Activated T-helper 1 cell treated with Interleukin-2 at 50 U/mL for 16 hours (primary cell): ENCODE results near the gene PCCA.
"Not testable (repeated sequence)": the region's sequence is repeated elsewhere in the genome, so short reads cannot be mapped to it uniquely, and the experiment has no call there.

Experiments used
- DNase-seq: peaks from one replicate; pipeline ENCODE4 v3.0.0-alpha.2; 2020; ENCODE audit warnings: low read depth

PCCA gene

DNA sequence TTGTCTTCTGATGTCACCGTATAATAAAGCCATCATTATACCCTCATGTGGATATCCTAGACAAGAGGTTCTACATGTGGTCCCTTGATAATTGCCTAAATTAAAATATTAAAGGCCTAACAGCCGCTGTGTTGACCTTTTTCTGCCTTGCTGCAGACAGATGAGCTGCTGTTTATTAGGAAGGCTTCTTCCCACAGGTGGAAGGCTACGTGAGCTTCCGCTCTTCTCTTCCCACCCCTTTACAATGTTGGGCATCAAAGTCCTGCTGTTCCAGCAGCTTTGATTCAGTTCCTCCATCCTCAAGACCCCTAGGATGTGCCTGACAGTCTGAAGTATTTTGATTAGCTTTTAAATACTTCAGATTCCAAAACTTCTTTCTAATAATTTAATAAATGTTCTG, 217.1 kb downstream of the PCCA start:
- no peak for DNase-seq

DNA sequence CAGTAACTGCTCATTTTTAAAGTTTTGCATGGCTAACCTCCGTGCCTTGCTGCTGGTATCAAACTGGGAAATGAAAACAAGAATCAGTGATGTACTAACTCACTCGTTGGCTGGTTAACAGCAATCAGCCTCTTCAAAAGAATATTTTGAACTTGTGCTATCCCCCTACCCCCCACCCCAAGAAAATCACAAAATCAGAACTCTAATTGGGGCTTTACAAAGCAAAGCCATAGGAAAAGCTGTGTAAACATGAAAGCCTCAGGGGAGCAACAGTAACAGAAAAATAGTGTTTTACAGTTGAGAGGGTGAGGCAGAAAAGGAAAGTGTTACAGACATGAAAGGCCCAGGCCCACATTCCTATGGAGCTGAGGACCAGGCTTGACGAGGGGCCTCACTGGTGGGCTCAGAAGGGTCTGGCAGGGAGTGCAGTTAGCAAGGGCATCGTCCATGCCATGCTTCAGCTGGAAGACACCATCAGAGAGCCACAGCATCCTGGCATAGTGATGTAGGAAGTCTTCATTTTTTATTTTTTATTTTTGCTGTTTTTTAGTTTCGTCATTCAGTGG, 217.6 kb downstream of the PCCA start:
- no peak for DNase-seq

DNA sequence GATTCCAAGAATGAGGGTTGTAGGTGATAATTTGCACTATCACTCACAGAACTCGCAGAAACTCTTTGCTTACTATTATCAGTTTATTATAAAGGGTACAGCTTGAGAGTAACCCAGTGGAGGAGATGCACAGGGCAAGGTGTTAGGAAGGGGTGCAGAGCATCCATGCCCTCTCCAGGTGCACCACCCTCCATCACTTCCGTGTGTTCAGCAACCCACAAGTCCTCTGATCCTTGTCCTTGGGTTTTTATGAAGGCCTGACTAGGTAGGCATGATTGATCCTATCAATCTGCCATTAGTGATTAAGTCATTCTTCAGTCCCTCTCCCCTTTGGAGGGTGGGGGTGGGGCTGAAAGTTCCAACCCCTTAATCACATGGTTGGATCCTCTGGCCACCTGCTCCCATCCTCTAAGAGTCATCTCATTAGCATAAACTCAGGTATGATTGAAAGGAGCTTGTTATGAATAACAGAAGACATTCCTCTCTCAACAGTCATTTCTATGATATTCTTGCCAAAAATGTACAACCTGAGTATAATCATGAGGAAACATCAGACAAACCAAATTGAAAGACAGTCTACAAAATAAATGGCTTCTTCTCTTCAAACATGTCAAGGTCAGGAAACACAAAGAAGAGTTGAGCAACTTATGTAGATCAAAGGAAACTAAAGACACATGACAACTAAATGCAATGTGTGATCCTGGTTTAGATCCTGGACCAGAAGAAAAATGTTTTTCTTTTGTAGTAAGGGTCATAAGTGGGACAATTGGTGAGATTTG, 225.4 kb downstream of the PCCA start:
- DNase-seq, result no peak

DNA sequence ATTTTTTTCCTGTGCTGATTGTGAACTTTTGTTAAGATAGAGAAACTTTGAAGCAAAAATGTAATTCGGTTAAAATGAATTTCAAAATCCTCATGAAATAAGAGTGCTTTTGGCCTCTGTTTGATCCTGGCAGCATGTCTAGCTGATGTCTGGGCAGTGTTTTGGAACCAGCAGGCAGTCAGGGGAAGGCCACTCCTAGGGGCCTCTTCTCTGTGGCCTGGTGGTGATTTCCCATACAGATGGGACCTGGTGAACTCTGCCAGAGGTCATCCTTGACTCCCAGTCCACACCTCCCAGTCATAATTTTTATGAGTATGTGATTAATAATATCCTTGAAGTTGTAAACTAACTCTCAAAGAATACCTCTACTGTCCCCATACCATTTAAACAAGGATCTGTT, 226.6 kb downstream of the PCCA start:
- DNase-seq, result no peak

DNA sequence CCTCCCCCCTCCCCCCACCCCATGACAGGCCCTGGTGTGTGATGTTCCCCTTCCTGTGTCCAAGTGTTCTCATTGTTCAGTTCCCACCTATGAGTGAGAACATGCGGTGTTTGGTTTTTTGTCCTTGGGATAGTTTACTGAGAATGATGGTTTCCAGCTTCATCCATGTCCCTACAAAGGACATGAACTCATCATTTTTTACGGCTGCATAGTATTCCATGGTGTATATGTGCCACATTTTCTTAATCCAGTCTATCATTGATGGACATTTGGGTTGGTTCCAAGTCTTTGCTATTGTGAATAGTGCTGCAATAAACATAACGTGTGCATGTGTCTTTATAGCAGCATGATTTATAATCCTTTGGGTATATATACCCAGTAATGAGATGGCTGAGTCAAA, 229.6 kb downstream of the PCCA start:
- DNase-seq, result not testable (repeated sequence)

DNA sequence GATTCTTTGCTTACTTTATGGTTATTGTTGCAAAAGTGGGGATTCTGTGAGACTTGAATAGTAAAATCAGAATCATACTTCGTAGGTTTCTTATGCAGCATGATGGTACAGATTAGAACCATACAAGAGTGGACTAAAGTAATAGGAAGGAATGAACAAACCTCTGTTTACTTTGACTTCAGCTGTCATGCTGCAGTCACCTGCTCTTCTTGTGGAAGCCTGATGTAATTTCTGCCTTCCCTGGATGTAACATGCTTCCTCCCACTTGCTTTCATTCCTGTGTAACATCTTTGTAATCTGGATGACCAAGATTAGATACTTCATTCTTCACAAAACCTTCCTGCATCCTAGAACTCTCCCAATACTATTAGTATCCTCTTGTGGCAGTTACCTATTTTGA, 235.0 kb downstream of the PCCA start:
- no peak for DNase-seq

DNA sequence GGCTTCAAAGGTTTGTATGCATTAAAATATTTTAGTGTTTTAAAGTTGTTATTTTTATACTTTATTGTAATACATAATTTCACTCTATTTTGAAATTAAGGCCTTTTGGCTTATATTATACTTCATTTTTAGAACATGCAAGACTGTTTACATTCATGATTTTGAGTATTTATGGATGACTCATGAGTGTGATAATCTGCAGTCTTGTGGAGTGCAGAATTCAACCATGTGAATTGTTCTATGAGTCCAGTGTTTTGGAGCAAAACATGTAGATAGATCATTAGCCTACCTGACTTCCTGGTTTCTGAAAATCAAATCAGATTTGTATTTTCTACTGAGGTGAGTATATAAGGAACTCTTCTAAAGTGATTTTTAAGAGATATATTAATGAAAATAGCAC, 241.8 kb downstream of the PCCA start:
- no peak for DNase-seq

DNA sequence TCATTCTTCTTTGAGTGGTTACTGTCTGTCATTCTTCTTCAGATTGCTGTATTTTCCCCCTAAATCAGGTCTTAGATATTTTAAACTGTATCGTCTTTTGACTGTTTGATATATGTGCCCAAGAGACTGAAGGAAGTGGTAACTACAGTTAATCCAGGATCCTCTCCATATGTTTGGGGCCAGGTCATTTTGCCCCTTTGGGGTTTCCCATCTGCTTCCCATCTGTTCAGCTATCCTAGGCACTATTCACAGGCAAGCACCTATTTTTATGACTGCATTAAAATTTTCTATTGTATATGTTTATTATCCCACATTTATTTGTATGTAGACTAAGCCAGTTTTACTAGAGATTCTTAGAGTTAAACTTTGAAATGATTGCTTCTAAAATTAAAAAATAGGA, 244.2 kb downstream of the PCCA start:
- no peak for DNase-seq

DNA sequence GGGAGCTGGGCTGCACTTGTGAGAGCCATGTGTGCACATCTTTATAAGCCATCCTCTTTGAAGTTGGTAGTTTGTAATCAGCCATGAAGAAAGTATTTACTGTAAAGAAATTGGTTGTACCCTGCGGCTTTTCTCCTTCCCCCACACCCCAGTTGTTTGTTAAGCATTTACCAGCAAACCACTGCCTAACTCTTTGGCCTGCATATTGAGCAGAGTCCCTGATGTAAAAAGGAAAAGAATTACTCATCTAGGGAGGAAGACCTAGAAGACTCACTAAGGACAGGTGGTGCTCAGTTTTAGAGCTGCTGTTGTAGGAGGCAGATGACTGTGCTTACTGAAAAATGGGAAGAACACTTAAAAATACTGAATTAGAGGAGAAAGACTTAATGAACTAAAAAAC, 245.3 kb downstream of the PCCA start:
- no peak for DNase-seq

DNA sequence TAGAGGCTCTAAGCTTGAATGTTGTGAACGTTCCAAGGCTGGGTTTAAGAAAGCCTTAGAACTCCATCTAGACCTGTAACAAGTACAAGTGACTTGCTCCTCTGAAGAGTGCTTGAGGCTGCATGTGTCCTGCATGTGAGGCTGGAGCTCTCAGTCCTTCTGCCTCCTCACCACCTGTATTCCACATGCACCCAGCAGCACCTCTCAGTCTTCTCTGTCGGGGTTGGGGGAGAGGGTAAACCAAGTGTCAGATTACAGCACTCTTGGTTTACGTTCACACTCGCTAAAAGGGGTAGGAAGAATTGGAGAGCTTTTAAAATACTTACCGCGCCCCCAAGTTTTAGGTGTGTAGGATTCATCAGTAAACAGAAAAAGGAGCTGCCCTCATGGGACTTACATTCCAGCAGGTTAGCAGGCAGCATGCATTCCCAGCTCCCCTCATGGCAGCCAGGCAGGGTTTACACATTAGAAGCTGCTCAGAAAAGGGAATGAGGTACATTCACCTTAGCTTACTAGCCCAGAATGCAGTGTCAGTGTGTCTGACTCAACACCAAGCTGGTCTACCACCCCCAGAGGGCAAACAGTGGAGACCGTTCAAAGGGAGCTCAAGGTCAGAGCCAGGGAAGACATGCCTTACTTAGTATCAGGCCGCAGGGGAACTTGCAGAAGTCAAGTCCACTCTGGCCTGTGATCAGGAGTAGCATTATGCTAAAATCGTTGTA, 248.1 kb downstream of the PCCA start:
- DNase-seq, result no peak

DNA sequence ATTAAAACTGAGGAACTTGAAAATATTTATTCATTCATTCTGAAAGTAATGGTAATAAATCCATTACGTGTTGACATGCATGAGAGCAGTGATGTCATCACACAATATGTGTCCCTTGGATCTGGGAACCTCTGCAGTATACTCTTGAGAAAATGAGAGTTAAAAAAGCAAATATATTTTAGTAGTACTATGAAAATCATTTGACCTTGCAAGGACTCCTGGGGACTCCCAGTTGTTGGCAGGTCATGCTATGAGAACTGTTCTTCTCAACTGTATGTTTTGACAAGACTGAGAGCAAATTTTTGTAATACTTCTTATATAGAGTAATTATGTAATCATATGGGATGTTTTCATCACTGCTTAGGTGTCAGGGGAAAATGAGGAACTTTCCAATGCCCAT, 249.4 kb downstream of the PCCA start:
- DNase-seq, result no peak

DNA sequence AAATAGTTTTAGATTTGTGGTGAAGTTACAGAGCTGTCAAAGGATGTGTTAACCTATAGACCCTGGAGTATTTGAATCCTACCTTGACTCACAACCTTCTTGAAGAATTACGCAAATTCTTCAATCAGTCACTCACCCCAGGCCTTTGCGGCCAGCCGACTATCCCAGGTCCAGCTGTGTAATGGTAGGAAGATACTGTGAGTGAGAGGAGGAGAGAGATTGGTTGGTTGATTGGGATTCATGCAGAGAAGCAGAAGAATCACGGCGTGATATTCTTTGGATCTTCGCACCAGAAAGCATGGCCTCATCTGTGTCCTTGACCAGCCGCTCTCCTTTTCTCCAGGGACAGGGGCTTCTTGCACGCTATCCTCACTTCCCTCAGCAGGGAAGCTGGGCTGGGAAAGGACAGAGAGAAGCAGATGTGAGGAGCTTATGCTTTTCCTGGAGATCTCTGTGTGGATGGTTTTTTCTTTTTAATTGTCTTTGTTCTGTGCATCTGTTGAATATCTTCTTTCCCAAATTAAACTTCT, 250.6 kb downstream of the PCCA start:
- DNase-seq, result no peak

DNA sequence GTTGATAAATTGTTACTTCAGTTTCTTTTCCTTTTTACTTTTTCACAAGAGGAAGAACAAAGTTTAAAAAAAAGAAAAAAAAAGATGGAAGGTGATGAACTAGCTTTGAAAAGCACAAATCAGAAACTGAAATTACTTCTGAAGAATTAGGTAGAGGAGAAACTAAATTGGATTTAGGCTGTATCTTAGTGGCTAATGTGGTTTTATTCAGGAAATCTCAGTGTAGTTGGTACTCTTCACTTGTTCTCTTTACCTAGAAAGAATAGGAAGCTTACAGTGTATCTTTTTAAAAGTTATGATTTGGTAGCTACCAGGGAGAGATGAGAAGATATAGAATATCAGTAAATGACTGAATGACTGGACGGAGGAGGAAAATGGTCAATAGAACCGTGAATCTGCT, 252.0 kb downstream of the PCCA start:
- DNase-seq, result no peak

DNA sequence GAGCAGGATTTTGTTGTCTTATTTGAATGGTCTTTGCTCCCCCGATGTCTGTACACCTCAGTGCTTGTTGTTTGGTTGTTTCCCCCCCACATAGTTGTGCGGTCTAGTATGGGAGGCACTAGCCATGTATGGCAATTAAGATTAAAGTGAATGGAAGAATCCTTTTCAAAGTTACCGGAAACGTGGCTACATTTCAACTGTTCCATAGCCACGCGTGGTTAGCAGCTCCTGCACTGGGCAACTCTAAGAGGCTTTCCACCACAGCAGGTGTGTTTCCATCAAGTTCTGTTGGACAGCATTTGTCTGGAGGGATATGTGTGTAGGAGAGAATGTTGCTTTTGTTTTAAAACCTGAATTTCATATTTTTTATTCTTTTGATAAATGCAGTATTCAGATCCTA, 252.4 kb downstream of the PCCA start:
- DNase-seq, result no peak

DNA sequence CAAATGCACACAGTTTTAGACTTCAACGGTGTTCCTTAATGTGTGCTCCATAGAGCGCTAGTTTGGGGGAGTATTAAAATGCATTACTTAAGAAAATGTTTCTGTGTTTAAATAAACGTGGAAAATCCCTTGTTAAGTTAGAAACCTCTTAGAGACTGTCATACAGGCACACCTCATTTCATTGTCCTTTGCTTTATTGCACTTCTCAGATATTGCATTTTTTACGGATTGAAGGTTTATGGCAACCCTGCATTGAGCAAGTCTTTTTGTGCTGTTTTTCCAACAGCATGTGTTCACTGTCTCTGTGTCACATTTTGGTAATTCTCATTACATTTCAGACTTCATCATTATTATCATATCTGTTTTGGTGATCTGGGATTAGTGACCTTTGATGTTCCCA, 255.7 kb downstream of the PCCA start:
- no peak for DNase-seq

DNA sequence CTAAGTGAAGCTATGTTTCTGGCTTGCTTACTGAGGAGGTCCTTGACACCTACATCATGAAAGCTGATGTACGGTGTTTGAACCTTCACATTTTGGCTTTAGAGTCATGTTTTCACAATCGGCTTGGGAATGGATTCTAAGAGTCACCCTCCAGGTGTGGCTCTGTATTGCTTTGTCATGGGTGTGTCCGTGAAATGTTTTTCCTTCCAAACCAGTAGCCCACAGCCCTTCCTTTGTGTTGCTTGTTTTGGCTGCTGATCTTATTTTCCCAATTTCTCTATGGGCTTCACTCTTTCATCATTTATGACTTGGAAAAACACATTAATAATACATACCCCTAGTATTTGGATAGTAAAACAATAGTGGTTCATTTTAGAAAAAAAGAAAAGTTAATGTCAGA, 259.1 kb downstream of the PCCA start:
- no peak for DNase-seq

DNA sequence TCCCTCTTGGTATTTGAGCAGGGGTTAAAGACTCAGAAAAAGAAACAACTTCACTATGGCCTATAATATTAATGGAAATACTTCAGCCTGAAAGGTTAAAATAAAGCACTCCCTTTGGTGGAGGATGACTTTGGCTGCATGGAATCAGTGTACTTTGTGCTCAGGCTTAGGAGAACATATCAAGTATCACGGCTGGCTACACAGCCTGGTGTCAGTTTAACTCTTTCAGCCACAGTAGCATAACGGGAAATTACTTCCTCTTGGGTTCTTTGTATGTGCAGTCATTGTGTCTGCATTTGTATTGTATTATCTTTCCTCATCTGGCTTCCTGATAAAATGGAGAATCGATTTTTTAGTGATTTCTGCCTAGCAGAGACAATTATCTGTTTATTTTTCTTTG, 260.7 kb downstream of the PCCA start:
- no peak for DNase-seq

DNA sequence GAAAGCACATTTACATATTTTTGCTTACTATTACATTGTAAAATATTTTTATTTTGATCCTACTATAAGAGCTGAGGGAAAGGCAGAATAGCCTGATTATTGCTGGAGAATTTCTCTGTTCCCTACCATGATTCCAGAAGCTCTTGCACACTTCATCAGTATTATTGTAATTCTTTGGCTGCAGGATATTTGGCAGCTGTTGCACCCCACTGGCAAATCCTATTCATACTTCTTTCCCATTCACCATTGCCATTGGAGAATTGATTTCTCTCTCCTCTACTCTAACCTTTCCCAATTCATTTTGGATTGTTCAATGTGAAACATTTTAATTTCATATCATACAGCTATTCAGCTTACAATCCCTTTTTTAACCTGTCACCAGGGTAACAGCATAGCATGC, 261.7 kb downstream of the PCCA start:
- no peak for DNase-seq

DNA sequence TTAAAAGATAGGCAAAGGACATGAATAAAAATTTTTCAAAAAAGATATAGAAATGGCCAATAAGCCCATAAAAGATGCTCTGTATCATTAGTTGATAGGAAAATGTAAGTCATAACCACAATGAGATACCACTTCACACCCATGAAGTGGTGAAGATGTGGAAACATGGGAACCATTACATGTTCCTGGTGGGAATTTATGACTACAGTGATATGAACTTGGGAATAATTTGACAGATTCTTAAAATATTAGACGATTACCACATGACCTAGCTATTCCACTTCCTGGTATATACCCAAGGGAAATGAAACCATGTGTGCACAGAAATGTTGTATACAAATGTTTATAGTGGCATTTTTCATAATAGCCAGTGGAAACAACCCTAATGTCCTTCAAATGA, 267.5 kb downstream of the PCCA start:
- DNase-seq, result no peak

DNA sequence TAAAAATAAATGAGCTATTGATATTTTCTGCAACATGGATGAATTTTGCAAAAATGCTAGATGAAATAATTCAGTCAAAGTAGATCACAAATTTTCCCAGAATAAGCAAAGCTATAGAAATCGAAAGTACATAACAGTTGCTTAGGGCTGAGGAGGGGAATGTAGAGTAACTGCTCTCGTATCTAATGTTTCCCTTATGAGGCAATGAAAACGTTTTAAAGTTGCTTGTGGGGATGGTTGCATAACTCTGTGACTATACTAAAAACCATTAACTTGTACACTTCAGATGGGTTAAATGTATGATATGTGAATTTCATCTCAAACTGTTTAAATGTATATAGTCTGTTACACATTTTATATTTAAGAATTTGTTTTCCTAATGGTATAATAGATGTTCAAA, 268.0 kb downstream of the PCCA start:
- DNase-seq, result no peak

DNA sequence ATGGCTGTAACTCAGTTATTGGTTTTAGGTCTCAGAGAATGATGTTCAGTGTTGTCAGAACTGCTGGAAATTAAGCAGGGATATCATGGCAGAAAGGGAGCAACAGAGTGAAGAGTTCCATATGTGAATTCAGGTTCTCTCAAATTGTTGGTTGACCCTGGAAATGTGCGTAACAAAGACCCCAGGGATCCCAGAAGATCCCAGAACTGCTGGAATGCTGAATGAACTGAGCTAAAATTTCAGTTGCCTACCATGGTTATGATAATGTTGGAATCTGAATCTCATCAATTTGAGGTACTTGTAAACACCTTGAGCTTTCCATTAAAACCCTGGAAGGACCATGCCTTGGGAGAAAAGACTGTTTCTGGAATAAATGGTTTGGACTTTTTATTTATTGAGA, 268.9 kb downstream of the PCCA start:
- no peak for DNase-seq

DNA sequence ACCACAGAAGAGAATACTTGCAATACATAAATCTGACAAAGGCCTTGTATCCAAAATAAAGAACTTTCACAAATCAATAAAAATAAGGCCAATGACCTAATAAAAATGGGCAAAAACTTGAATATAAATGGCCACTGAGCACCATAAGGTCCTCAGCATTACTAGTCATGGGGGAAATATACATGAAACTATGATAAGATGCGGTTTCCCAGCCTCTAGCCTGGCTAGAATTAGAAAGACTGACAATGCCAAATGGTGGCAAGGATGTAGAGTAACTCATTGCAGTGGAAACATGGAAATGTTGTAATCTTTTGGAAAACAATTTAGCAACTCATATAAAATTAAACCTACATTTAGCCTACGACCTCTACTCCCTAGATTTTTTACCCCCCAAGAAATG, 272.6 kb downstream of the PCCA start:
- DNase-seq, result no peak

DNA sequence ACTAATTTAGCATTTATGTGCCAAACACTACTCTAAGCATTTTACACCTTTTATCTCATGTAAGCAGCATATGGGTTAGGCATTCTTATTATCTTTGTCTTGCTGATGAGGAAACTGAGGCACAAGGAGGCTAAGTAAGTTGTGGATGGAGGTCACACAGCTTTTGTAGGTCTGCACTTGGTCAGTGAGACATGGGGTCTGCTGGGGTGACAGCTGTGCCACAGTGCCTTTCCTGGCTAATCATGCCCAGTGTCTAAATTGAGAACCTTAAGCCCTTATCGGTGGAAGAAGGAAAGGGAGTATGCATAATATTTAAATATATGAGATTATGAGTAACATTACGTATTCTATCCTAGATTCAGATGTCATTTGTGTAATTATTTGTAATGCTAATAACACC, 273.5 kb downstream of the PCCA start:
- DNase-seq, result no peak
